Kidney (tissue), 14 donors: ENCODE results near the gene ADGRV1. TPM values are rescaled to one million over a fixed set of nuclear protein-coding genes. Genes with fewer than 3 reads are reported as not detected.

Source experiments
- DNase-seq, 5 donors: peaks; one replicate each; pipeline ENCODE4 v3.0.0-alpha.2; 2013 to 2020
- FAIRE-seq: peaks from 2 replicates; lab custom pipeline; 2012; peaks lifted over from hg19 to GRCh38; lab: Jason Lieb, UNC
- H3K27ac ChIP-seq, 2 donors: one replicate each; pipeline ENCODE4 v1.7.0; 2013; ENCODE audit warnings: low read depth in 2 of 2, low read length in 2 of 2, inconsistent platforms in 1 of 2
- H3K27me3 ChIP-seq: one replicate; pipeline ENCODE4 v1.7.1; 2013; ENCODE audit warnings: low read length, inconsistent platforms; ENCODE audit not compliant: control insufficient read depth, insufficient read depth
- H3K36me3 ChIP-seq, 3 donors: one replicate each; pipeline versions ENCODE4 v1.7.0 to v1.7.1; 2013; ENCODE audit warnings: low read length in 3 of 3, control low read depth in 1 of 3, inconsistent platforms in 1 of 3; ENCODE audit not compliant: insufficient read depth in 3 of 3, control insufficient read depth in 2 of 3
- H3K4me1 ChIP-seq, 3 donors: one replicate each; pipeline versions ENCODE4 v1.7.0 to v1.7.1; 2013; ENCODE audit warnings: low read length in 3 of 3, inconsistent platforms in 1 of 3, low read depth in 1 of 3; ENCODE audit not compliant: control insufficient read depth in 2 of 3, insufficient read depth in 2 of 3
- H3K4me3 ChIP-seq, 3 donors: one replicate each; pipeline versions ENCODE4 v1.7.0 to v1.8.1; 2013; ENCODE audit warnings: low read length in 3 of 3, control low read depth in 1 of 3, inconsistent platforms in 1 of 3
- H3K9ac ChIP-seq, 3 donors: one replicate each; pipeline versions ENCODE4 v1.7.0 to v1.7.1; 2013; ENCODE audit warnings: low read length in 3 of 3, control low read depth in 1 of 3, inconsistent platforms in 1 of 3
- H3K9me3 ChIP-seq, 3 donors: one replicate each; pipeline versions ENCODE4 v1.7.0 to v1.7.1; 2013; ENCODE audit warnings: low read length in 3 of 3, control low read depth in 1 of 3, inconsistent platforms in 1 of 3; ENCODE audit not compliant: control insufficient read depth in 2 of 3, insufficient read depth in 1 of 3
- CTCF ChIP-seq: IDR thresholded peaks from 3 replicates; pipeline ENCODE4 v1.5.1; 2012; ENCODE audit warnings: mild to moderate bottlenecking, moderate library complexity, borderline replicate concordance; ENCODE audit not compliant: insufficient read depth; ENCODE audit errors: extremely low read depth
- intact Hi-C: fragments of 100-400 bp; cut with DNase I; formaldehyde crosslinking; loops from one replicate; pipeline ENCODE4 v1.11.1; 2022
- polyA plus RNA-seq: library from polyadenylated mRNA; stranded (reverse); fragments of 350-450 nt; fragmentation: Illumina TruSeq; extraction: RNeasy Lipid Tissue Mini Kit (QIAGEN cat#74804); gene quantifications from one replicate; pipeline ENCODE4 v1.2.3, GENCODE V29; 2014; ENCODE audit warnings: low read depth, low replicate concordance; ENCODE audit not compliant: insufficient read depth
- total RNA-seq: library from RNA; stranded (reverse); fragmentation: NEBNext Ultra II Directional; extraction: Animal tissue kit (Norgen Biotek cat#: 25700); gene quantifications from one replicate; pipeline ENCODE4 v1.2.1, GENCODE V29; 2021
- donor health status: control.
- donor health status: control.
- donor health status: control.
- donor health status: control.
- donor health status: control.
- donor health status: DM: yes; HTN: yes; CAD: no.
- donor health status: Normal renal cell carcinoma (clear cell type).

The ADGRV1 gene
- total and polyA plus RNA-seq, 2 donors from 2014 or later, result 7.0 to 7.3 TPM

GRCh38 chr5:91109634-91110033 is 551.0 kb downstream of the ADGRV1 start:
- no peak for TF ChIP-seq CTCF
- H3K9me3 ChIP-seq, result no peaks in the 10 kb centered on the region
- intact Hi-C loops, result loop anchor here (10.0 kb wide), 1 partner anchor 275 kb away; the partner anchor contains the start of gene ARRDC3
- DNase-seq (no peak), FAIRE-seq (no peak)
- H3K4me1 ChIP-seq, result peaks cover 0 to 4% (median 0%) of the 10 kb centered on the region in 3 donors
- H3K36me3 ChIP-seq, result no peaks in the 10 kb centered on the region
- H3K4me3 ChIP-seq, result no peak overlapping the region
- H3K27me3 ChIP-seq, result no peaks in the 10 kb centered on the region
- no peak overlapping the region for H3K27ac ChIP-seq
- H3K9ac ChIP-seq, result no peak overlapping the region

DNA sequence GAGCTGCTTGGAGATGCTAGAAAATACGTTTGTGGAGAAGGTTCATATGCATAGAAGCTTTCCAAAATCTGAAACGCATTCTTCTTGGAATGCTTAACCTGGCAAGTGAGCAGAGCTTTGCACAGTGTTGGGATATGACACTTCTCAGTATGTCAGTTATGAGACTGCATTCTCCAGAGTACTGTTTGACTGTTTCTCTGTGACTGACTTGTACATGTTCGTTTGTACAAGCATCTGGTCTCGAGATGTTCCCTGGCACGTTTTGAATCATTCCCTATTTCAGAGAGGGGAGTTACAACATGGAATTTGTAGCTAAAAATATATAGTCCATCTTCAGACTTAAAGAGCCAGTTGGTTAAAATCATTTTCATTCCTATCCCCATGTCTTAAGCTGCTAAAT is 552.1 kb downstream of the ADGRV1 start:
- FAIRE-seq, result no peak

GRCh38 chr5:91111473-91112238 is 553.1 kb downstream of the ADGRV1 start:
- Histone ChIP-seq H3K9ac (no peak overlapping the region), H3K4me3 (no peak overlapping the region), H3K4me1 (peaks cover 0 to 4% (median 0%) of the 10 kb centered on the region in 3 donors), H3K9me3 (no peaks in the 10 kb centered on the region), H3K36me3 (no peaks in the 10 kb centered on the region), H3K27me3 (no peaks in the 10 kb centered on the region), H3K27ac (no peak overlapping the region)
- no peak for FAIRE-seq
- no peak for DNase-seq
- no peak for TF ChIP-seq CTCF
- intact Hi-C loops, result no loop called here

More for the DNA sequence above, 552.1 kb downstream of the ADGRV1 start:
- Histone ChIP-seq H3K36me3 (no peaks in the 10 kb centered on the region), H3K9ac (no peak overlapping the region), H3K4me3 (no peak overlapping the region), H3K4me1 (peaks cover 0 to 4% (median 0%) of the 10 kb centered on the region in 3 donors), H3K27me3 (no peaks in the 10 kb centered on the region), H3K27ac (no peak overlapping the region), H3K9me3 (no peaks in the 10 kb centered on the region)
- DNase-seq, result no peak
- TF ChIP-seq CTCF, result no peak
- intact Hi-C loops, result no loop called here
